GM20000 (cell line): Measurements from ENCODE around the gene PLAAT2.

ENCODE experiments used
- DNase-seq: peaks from one replicate; pipeline ENCODE4 v3.0.0; 2012; ENCODE audit warnings: low spot score
- TF ChIP-seq, protein P1 (sequence below): IDR thresholded peaks from 2 replicates; pipeline ENCODE4 v1.5.1; 2012; ENCODE audit warnings: mild to moderate bottlenecking, control low read depth; ENCODE audit errors: extremely low read depth, missing control alignments

The PLAAT2 gene

DNA sequence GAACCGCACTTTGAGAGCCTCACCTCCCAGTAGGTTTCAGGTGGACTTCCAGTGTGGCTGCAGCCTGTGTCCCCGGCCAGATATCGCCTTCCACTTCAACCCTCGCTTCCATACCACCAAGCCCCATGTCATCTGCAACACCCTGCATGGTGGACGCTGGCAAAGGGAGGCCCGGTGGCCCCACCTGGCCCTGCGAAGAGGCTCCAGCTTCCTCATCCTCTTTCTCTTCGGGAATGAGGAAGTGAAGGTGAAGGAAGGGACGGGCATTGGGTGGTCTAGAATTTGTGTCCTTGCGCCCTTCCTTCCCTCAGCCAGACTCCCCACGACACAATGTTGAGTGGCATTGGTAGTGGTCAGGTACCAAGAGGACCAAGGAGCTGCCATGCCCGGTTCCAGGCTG lies 54.4 kb downstream of the PLAAT2 start:
- TF ChIP-seq, protein P1, sequence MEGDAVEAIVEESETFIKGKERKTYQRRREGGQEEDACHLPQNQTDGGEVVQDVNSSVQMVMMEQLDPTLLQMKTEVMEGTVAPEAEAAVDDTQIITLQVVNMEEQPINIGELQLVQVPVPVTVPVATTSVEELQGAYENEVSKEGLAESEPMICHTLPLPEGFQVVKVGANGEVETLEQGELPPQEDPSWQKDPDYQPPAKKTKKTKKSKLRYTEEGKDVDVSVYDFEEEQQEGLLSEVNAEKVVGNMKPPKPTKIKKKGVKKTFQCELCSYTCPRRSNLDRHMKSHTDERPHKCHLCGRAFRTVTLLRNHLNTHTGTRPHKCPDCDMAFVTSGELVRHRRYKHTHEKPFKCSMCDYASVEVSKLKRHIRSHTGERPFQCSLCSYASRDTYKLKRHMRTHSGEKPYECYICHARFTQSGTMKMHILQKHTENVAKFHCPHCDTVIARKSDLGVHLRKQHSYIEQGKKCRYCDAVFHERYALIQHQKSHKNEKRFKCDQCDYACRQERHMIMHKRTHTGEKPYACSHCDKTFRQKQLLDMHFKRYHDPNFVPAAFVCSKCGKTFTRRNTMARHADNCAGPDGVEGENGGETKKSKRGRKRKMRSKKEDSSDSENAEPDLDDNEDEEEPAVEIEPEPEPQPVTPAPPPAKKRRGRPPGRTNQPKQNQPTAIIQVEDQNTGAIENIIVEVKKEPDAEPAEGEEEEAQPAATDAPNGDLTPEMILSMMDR = no peak
- no peak for DNase-seq

DNA sequence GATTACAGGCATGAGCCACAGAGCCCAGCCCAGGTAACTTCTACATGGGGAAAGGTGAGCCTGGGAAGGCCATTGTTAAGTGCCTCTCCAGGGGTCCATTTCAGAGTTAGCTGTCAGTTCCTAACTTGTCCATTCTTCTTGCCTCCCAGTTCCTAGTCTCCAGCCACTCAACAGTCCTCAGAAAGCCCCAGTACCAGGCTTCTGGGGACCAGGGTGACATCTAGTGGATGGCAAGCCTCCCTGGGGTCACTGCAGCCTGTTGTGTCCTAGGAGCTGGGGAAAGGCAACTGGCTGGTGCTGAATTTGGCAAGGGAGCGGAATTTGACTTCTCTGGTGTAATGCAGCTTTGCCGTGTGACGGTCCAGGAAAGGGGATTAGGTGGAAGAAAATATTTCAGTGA lies 55.2 kb downstream of the PLAAT2 start:
- no peak for DNase-seq
- TF ChIP-seq, protein P1 = peak; percentile 25

DNA sequence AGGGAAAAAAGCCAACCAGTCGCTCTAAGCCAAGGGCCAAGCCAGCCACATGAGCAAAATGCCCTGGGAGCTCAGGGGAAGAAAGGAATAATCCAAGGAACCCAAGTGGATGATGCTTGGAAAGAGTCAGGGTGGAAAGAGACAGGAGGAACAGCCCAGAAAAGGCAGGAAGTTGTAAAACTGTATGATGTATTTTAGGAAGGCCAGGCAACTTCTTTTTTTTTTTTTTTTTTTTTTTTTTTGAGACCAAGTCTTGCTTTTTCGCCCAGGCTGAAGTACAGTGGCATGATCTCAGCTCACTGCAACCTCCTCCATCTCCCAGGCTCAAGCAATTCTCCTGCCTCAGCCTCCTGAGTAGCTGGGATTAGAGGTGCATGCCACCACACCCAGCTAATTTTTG lies 55.7 kb downstream of the PLAAT2 start:
- TF ChIP-seq, protein P1 = no peak

DNA sequence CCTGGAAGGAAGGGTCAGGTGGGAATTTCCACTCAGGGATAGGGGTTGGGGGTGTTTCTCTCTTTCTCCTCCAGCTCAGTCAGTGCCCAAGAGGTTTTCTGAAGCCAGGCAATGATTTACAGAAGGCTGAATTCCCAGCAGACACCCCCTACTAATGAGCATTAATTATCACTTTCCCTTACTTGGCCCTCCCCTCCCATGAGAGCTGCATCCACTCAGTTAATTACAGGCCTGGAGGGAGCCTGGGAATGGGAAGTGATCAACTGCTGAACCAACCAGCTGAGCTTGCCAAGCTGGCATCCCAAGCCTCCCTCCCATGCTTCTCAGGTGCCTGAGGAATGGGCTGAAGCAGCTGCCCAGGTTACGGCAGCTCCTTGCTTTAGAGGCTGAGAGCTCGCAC lies 56.3 kb downstream of the PLAAT2 start:
- no peak for DNase-seq
- TF ChIP-seq, protein P1 = no peak

More for the DNA sequence above, 55.7 kb downstream of the PLAAT2 start:
- DNase-seq = no peak

DNA sequence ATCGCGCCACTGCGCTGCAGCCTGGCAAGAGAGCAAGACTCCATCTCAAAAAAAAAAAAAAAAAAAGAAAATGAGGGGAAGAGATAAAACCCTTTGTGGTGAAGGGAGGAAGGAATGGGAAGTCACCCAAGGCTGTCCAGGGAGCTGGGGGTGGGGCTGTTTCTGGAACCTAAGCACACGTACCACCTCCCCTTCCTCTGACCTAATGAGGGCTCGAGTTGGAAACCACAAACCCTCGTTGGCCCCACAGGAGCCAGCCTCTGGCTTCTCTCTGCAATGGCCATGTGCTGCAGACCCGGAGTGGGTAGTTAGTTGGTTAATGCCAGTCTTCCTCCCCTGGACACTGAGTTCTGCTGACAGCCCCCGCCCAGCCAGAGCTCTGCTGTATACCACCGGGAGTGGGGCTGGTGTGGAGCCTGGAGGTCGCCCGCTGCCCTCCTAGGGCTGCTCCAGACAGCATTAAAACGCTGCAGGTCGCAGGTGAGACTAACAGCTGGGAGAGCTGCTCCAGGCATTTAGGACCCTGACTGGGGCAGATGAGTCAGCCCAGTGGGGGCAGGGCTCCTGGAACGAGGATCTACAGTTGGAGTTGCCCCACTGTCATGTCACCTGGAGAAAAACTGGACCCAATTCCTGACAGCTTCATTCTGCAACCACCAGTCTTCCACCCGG lies 57.2 kb downstream of the PLAAT2 start, which contains the start of gene LGALS12:
Gene LGALS12 (plus strand): TSS at position 228 of the 672 bp plus-strand sequence. CDS start 375 bp downstream, at position 603.
- TF ChIP-seq, protein P1 = no peak

DNA sequence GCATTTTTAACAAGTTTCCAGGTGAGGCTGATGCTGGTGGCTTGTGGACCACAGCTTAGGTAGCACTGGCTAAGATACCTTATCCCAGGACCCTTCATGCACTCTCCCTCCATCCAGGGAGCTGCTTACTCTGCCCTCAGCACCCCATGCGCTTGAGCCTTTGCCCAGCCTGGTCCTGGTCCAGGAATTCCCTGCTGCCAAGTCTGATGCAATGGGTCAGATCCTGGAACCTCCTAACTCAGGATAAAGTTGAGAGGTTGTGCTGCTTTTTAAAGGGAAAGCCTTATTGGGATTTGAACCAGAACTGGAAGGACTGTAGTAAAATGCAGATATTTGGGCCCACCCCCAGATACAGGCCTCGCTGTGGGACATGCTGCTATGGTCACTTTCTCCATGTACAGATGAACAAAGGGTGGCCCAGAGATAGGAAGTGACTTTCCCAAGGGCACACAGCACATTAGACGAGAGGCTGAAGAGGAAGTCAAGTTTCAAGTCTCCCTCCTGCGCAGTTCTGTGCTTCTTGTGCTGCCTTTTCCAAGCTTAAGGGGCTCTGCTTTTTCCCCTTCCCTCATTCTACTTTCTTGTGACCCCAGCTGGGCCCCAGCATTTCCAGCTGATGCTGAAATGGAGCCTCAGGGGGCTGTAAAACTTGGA lies 58.1 kb downstream of the PLAAT2 start:
- peak; percentile 3 for DNase-seq
- TF ChIP-seq, protein P1 = no peak

More for the DNA sequence above, 57.2 kb downstream of the PLAAT2 start, which contains the start of gene LGALS12:
- peak; percentile 9 for DNase-seq

DNA sequence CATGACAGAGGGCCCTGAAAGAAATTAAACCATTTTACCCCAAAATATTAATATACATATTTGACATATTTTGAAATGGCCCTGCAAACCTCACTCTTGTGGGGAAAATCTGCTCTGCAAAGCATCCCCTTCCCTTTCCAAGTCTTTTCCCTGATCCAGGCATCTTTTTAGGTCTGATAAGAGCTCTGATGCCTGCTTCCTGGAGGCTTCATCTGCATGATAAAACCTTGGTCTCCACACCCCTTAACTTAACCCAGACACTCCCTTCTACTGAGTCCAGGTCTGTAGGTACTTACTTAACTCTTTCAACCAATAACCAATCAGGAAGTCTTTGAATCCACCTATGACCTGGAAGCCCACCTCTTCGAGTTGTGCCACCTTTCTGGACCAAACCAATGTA lies 59.1 kb downstream of the PLAAT2 start:
- DNase-seq = no peak
- TF ChIP-seq, protein P1 = no peak
